ENCODE data around the gene MCM10. TPM values are rescaled to one million over a fixed set of nuclear protein-coding genes. Genes with fewer than 3 reads are reported as not detected.

MCM10 gene
- total and polyA plus RNA-seq, 9 donors = 0.20 to 1.7 (median 0.53) TPM; not detected in 2

DNA sequence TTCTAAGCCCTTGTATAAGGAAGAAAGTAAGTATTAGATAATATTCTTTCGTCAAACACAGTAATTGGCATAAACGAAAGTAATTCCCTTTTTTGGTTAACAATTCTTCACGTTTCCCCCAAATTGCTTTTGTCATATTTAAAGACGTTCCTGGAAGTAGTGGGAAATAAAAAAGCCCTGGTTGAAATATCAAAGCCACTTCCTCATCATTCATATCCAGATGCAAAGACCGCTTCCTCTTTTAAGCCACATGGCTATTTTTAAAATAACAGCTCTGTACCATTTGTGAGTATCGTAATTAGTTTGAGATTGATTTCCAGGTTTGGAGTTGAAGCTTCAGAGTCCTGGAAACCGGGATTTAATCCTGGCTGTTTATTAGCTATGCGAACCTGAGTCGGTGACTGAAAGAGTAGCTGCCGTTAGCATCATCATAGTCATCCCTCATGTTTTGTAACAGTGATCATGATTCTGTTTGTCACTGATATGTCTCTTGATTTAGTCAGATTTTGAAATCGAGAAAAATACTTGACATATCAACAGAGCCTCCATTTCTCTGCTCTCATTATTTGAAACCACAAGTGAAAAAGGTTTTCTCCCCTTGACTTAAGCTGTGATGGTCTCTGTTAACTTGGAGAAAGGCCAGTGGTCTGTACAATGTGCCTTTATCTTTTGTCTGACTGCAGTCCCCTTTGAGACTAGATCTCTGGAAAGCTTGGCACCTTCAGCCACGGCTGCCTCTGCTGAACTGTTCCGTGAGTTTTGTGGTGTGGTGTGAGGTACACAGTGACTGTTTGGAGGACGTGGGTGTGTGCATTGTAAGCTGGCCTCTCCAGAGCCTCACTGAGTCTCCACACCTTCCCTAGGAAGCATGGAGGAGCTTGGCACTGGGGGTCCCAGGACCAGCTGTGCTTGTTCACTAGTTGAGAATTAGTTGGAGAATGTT lies 43.2 kb upstream of the MCM10 start:
- TF ChIP-seq POLR2A (IDR thresholded peaks at IDR 0.05) (no peak), EP300 (IDR thresholded peaks at IDR 0.05) (no peak)
- TF ChIP-seq, protein P1, sequence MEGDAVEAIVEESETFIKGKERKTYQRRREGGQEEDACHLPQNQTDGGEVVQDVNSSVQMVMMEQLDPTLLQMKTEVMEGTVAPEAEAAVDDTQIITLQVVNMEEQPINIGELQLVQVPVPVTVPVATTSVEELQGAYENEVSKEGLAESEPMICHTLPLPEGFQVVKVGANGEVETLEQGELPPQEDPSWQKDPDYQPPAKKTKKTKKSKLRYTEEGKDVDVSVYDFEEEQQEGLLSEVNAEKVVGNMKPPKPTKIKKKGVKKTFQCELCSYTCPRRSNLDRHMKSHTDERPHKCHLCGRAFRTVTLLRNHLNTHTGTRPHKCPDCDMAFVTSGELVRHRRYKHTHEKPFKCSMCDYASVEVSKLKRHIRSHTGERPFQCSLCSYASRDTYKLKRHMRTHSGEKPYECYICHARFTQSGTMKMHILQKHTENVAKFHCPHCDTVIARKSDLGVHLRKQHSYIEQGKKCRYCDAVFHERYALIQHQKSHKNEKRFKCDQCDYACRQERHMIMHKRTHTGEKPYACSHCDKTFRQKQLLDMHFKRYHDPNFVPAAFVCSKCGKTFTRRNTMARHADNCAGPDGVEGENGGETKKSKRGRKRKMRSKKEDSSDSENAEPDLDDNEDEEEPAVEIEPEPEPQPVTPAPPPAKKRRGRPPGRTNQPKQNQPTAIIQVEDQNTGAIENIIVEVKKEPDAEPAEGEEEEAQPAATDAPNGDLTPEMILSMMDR (IDR thresholded peaks at IDR 0.05) = no peak
- Histone ChIP-seq H3K27ac (no peak overlapping the region), H3K9me3 (no peaks in the 10 kb centered on the region), H3K4me3 (no peak overlapping the region), H3K27me3 (no peaks in the 10 kb centered on the region), H3K36me3 (no peaks in the 10 kb centered on the region), H3K4me1 (ENCODE audit: insufficient read depth) (peaks cover 1% of the 10 kb centered on the region)
- DNase-seq = no peak
- 82 to 85% (median 85%) methylated on average over 14 of the region's 14 CpGs for WGBS, 3 donors
- intact Hi-C loops (cut with DNase I) = no loop called here

DNA sequence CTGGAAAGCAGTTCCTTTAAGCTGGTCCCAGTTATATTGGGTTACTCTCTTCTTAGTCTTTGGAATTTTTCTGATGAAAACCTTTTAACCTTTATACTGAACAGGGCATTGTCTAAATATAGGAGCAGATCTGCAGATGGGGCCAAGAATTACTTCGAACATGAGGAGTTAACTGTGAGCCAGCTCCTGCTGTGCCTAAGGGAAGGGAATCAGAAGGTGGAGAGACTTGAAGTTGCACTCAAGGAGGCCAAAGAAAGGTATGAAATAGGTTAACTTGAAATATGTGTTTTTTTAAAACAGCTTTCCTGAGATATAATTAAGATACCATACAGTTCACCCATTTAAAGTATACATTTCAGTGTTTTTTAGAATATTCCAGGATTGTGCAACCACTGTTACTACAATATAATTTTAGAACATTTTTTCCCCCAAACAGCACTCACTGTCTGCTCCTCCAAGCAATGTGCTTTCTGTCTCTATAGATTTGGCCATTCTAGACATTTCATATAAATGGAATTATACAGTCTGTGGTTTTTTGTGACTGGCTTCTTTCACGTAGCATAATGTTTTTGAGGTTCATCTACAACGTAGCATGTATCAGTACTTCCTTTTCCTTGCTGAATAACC lies 42.5 kb upstream of the MCM10 start:
- no peak overlapping the region for H3K4me3 ChIP-seq
- H3K27me3 ChIP-seq = no peaks in the 10 kb centered on the region
- H3K4me1 ChIP-seq (ENCODE audit: insufficient read depth) = peaks cover 1% of the 10 kb centered on the region
- intact Hi-C loops (cut with DNase I) = no loop called here
- TF ChIP-seq, protein P1 (IDR thresholded peaks at IDR 0.05) = no peak
- TF ChIP-seq EP300 (IDR thresholded peaks at IDR 0.05) (no peak), POLR2A (IDR thresholded peaks at IDR 0.05) (no peak)
- no peaks in the 10 kb centered on the region for H3K36me3 ChIP-seq
- no peaks in the 10 kb centered on the region for H3K9me3 ChIP-seq
- no peak for DNase-seq
- 87 to 93% (median 90%) methylated on average over 3 of the region's 3 CpGs for WGBS, 3 donors
- no peak overlapping the region for H3K27ac ChIP-seq

DNA sequence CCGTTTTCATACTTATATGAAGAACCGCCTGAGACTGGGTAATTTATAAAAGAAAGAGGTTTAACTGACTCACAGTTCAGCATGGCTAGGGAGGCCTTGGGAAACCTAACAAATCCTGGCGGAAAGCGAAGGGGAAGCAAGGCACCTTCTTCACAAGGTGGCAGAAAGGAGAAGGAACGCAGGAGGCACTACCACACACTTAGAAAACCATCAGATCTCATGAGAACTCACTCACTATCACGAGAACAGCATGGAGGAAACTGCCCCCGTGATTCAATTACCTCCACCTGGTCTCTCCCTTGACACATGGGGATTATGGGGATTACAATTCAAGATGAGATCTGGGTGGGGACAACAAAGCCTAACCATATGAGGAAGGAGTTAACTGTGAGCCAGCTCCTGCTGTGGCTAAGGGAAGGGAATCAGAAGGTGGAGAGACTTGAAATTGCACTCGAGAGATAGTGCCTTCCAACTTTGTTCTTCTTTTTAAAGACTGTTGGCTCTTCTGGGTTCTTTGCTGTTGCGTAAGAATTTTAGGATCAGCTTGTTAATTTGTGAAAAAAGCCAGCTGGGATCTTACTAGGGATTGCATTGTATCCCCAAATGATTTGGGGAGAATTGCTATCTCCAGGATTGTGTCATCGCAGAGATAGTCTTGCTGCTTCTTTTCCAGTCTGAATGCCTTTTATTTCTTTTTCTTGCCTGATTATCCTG lies 40.4 kb upstream of the MCM10 start:
- peak overlapping the region; percentile 24 to 28 for H3K27ac ChIP-seq

DNA sequence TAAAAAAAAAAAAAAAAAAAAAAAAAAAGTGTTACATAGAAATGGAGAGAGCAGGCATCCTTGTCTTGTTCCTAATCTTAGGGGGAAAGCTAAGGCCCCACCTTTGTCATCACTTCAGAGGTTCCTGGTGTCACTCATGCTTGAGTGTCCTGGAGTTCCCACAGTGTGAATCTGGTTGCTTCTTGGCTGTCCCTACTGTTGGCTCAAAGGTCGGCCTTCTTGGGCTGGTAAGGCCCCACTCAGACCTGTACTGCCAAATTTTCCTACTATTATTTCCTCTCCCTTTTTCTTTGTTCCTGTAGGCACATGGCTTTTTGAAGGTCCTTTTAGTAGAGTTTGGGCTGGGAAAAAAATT lies 39.9 kb upstream of the MCM10 start:
- H3K9me3 ChIP-seq = no peaks in the 10 kb centered on the region
- no peak for TF ChIP-seq EP300 (IDR thresholded peaks at IDR 0.05)
- TF ChIP-seq POLR2A (IDR thresholded peaks at IDR 0.05) = no peak
- TF ChIP-seq, protein P1 (IDR thresholded peaks at IDR 0.05) = no peak
- no peaks in the 10 kb centered on the region for H3K36me3 ChIP-seq

More for the DNA sequence above, 40.4 kb upstream of the MCM10 start:
- TF ChIP-seq, protein P1 (IDR thresholded peaks at IDR 0.05) = no peak
- peak; percentile 26 for TF ChIP-seq EP300 (IDR thresholded peaks at IDR 0.05)
- no peak for DNase-seq
- WGBS, 3 donors = 61 to 72% (median 69%) methylated on average over 10 of the region's 10 CpGs
- H3K4me3 ChIP-seq = no peak overlapping the region
- H3K27me3 ChIP-seq = no peaks in the 10 kb centered on the region
- H3K36me3 ChIP-seq = no peaks in the 10 kb centered on the region
- no peaks in the 10 kb centered on the region for H3K9me3 ChIP-seq
- intact Hi-C loops (cut with DNase I) = no loop called here
- peaks cover under 1% of the 10 kb centered on the region for H3K4me1 ChIP-seq (ENCODE audit: insufficient read depth)

More for the DNA sequence above, 39.9 kb upstream of the MCM10 start:
- Histone ChIP-seq H3K4me1 (ENCODE audit: insufficient read depth) (no peaks in the 10 kb centered on the region), H3K27me3 (no peaks in the 10 kb centered on the region), H3K27ac (no peak overlapping the region), H3K4me3 (no peak overlapping the region)
- no peak for DNase-seq
- intact Hi-C loops (cut with DNase I) = no loop called here
- WGBS, 3 donors = 57 to 80% (median 62%) methylated on average over 1 of the region's 1 CpG
